GM23338 (cell line): ENCODE data around the gene BRD2. TPM values are rescaled to one million over a fixed set of nuclear protein-coding genes. Genes with fewer than 3 reads are reported as not detected.

ENCODE experiments used
- ATAC-seq: fragments of 200-7000 bp; cut with Tn5 transposase; 3 replicates; pipeline ENCODE4 v1.9.1; 2020
- DNase-seq: peaks from one replicate; pipeline ENCODE4 v3.0.0-alpha.2; 2015; ENCODE audit warnings: low spot score
- H2AFZ ChIP-seq: fragments of 200-600 bp; sonication (generic); 2 replicates; pipeline ENCODE4 v1.8.0; 2016; ENCODE audit warnings: antibody characterized with exemption, mild to moderate bottlenecking, moderate library complexity
- H3F3A ChIP-seq: fragments of 200-600 bp; sonication (generic); replicated peaks from 2 replicates; pipeline ENCODE4 v1.8.0; 2017; ENCODE audit warnings: antibody characterized with exemption, mixed run types, low read depth
- H3K27ac ChIP-seq: fragments of 200-600 bp; sonication (generic); 2 replicates; pipeline ENCODE4 v1.6.1; 2016; ENCODE audit warnings: low read depth
- H3K27me3 ChIP-seq: fragments of 200-600 bp; sonication (generic); 2 replicates; pipeline ENCODE4 v1.8.0; 2016; ENCODE audit warnings: mild to moderate bottlenecking, mixed run types, moderate library complexity; ENCODE audit not compliant: insufficient read depth
- H3K36me3 ChIP-seq: fragments of 200-600 bp; sonication (generic); 2 replicates; pipeline ENCODE4 v1.8.0; 2016; ENCODE audit warnings: mild to moderate bottlenecking; ENCODE audit not compliant: insufficient read depth
- H3K4me1 ChIP-seq: fragments of 200-600 bp; sonication (generic); 2 replicates; pipeline ENCODE4 v1.8.0; 2016; ENCODE audit warnings: mild to moderate bottlenecking, moderate library complexity; ENCODE audit not compliant: insufficient read depth
- H3K4me2 ChIP-seq: fragments of 200-600 bp; sonication (generic); 2 replicates; pipeline ENCODE4 v1.7.1; 2017; ENCODE audit warnings: mixed run types
- H3K4me3 ChIP-seq: fragments of 200-600 bp; sonication (generic); 2 replicates; pipeline ENCODE4 v1.6.1; 2016; ENCODE audit warnings: mixed run types
- H3K79me2 ChIP-seq: fragments of 200-600 bp; sonication (generic); replicated peaks from 2 replicates; pipeline ENCODE4 v1.8.0; 2017; ENCODE audit warnings: mild to moderate bottlenecking; ENCODE audit not compliant: insufficient read depth
- H3K9me2 ChIP-seq: fragments of 200-600 bp; sonication (generic); 2 replicates; pipeline ENCODE4 v1.8.0; 2017; ENCODE audit not compliant: insufficient read depth
- H4K20me1 ChIP-seq: fragments of 200-600 bp; sonication (generic); replicated peaks from 2 replicates; pipeline ENCODE4 v1.8.0; 2017; ENCODE audit warnings: mild to moderate bottlenecking; ENCODE audit not compliant: insufficient read depth
- H3K27ac Mint-ChIP-seq: 2 replicates; pipeline ENCODE4 v1.8.0; 2020; ENCODE audit warnings: inconsistent platforms, mild to moderate bottlenecking, moderate library complexity, mixed read lengths
- H3K27me3 Mint-ChIP-seq: 3 replicates; pipeline ENCODE4 v1.8.0; 2022; ENCODE audit warnings: low read depth, mild to moderate bottlenecking, moderate library complexity, mixed read lengths, inconsistent platforms; ENCODE audit not compliant: insufficient read depth, poor library complexity
- H3K36me3 Mint-ChIP-seq: 3 replicates; pipeline ENCODE4 v1.8.0; 2021; ENCODE audit warnings: low read depth, mild to moderate bottlenecking, inconsistent platforms, moderate library complexity, mixed read lengths
- H3K4me1 Mint-ChIP-seq: 3 replicates; pipeline ENCODE4 v1.8.0; 2020; ENCODE audit warnings: mild to moderate bottlenecking, inconsistent platforms, mixed read lengths
- H3K4me3 Mint-ChIP-seq: 3 replicates; pipeline ENCODE4 v1.8.0; 2021; ENCODE audit warnings: moderate library complexity, mild to moderate bottlenecking, inconsistent platforms, mixed read lengths
- H3K9me3 Mint-ChIP-seq: 3 replicates; pipeline ENCODE4 v1.8.0; 2020; ENCODE audit warnings: moderate library complexity, mild to moderate bottlenecking, inconsistent platforms, mixed read lengths
- EZH2 ChIP-seq: fragments of 200-600 bp; sonication (generic); IDR thresholded peaks from one replicate; pipeline ENCODE4 v1.8.0; 2017; ENCODE audit warnings: antibody characterized with exemption, mild to moderate bottlenecking, low read depth; ENCODE audit not compliant: unreplicated experiment
- EZH2phosphoT487 ChIP-seq: fragments of 200-600 bp; sonication (generic); IDR thresholded peaks from one replicate; pipeline ENCODE4 v1.8.1; 2018; ENCODE audit warnings: antibody characterized with exemption; ENCODE audit not compliant: unreplicated experiment
- JUNB ChIP-seq: IDR thresholded peaks from one replicate; pipeline ENCODE4 v1.6.1; 2016; ENCODE audit warnings: antibody characterized with exemption; ENCODE audit not compliant: unreplicated experiment
- NANOG ChIP-seq: IDR thresholded peaks from 2 replicates; pipeline ENCODE4 v1.6.1; 2016; ENCODE audit warnings: antibody characterized with exemption, borderline replicate concordance
- POLR2AphosphoS5 ChIP-seq: IDR thresholded peaks from 2 replicates; pipeline ENCODE4 v1.6.1; 2016; ENCODE audit warnings: antibody characterized with exemption, low read depth
- ZNF114 ChIP-seq: fragments of 250-450 bp; sonication (Bioruptor Pico); IDR thresholded peaks from 2 replicates; pipeline ENCODE4 v1.5.0; 2020; ENCODE audit warnings: mild to moderate bottlenecking, moderate library complexity
- ZNF331 ChIP-seq: fragments of 250-450 bp; sonication (Bioruptor Pico); IDR thresholded peaks from 2 replicates; pipeline ENCODE4 v1.5.0; 2020; ENCODE audit warnings: low read depth, mild to moderate bottlenecking, moderate library complexity
- polyA plus RNA-seq: library from polyadenylated mRNA; unstranded; fragments of >200 nt; fragmentation: Nextera tagmentation; extraction: Ambion mirVana; gene quantifications from 2 replicates; pipeline ENCODE4 v1.2.1, GENCODE V29; 2016
- total RNA-seq: library from RNA; depleted of rRNA; stranded (reverse); fragments of >200 nt; shearing (Covaris generic); gene quantifications from 2 replicates; pipeline ENCODE4 v1.2.3, GENCODE V29; 2014
- TF ChIP-seq, protein P1 (sequence below): fragments of 250-450 bp; sonication (Bioruptor Pico); IDR thresholded peaks from 2 replicates; pipeline ENCODE4 v1.5.0; 2020; ENCODE audit warnings: mild to moderate bottlenecking, moderate library complexity
- TF ChIP-seq, protein P2 (sequence below): IDR thresholded peaks from one replicate; pipeline ENCODE4 v1.6.1; 2018; ENCODE audit warnings: antibody characterized with exemption; ENCODE audit not compliant: unreplicated experiment

The BRD2 gene
- total and polyA plus RNA-seq, 2 experiments from 2014 or later, result 84.9 to 169 TPM

DNA sequence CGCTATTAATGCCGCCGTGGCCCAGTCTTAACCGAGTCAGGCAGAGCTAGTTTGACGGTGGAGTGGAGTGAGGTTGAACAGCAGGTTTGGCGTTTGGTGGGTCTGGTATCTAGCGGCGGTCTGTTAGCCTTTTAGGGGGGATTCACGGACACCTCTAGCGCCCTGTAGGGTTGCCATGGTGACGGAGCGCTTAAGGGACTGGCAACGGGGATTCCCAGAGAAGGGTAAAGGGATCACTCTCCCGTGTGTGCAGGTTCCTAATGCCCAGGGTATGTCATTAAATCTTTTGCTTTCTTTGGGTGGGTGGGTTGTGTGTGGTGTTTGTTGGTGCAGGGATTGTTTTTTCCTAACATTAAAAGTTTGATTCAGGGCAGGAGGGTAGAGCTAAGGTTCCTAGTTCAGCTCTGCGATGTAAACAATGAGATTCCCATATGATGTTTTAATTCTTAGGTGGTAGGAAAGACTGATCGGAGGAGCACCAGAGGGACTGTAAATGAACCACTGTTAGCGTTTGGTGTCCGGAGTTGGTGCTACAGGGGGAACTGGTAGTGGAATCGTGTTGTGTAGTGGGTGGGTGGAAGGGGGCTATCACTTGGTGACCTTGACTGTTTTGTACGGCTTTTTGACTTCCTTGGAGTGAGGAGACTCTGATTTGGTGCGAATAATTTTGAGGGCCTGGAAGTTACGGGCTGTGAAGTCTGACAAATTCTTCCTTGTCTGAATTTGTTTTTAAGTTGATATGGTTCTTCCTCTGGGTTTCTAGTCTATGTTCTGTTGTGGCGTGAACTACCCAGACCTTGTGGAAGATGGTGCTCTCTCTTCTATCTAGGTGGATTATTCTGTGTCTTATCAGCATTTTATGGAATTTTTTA is 5.0 kb downstream of the BRD2 start:
- Mint-ChIP-seq H3K9me3 (peaks cover 12% of the 10 kb centered on the region), H3K27me3 (peaks cover 60% of the 10 kb centered on the region), H3K4me1 (peaks cover 34% of the 10 kb centered on the region), H3K27ac (peak overlapping the region; percentile 100), H3K4me3 (peak overlapping the region; percentile 98), H3K36me3 (peaks cover 89% of the 10 kb centered on the region)
- Histone ChIP-seq H3K4me3 (peak overlapping the region; percentile 99), H2AFZ (no peak overlapping the region), H3K9me2 (no peaks in the 10 kb centered on the region), H3K4me1 (peaks cover 31% of the 10 kb centered on the region; the same call in 1 of the 2 replicates), H3K27ac (no peak overlapping the region), H3K27me3 (no peaks in the 10 kb centered on the region), H3F3A (peaks cover 62% of the 10 kb centered on the region), H4K20me1 (peaks cover 60% of the 10 kb centered on the region), H3K79me2 (peaks cover 82% of the 10 kb centered on the region), H3K36me3 (peaks cover 54% of the 10 kb centered on the region), H3K4me2 (peak overlapping the region; percentile 96)
- TF ChIP-seq EZH2phosphoT487 (no peak), POLR2AphosphoS5 (peak; percentile 4; the same call in 1 of the 2 replicates), ZNF331 (CRISPR knock-in tag) (no peak)
- DNase-seq (peak; percentile 68), ATAC-seq (no peak)

DNA sequence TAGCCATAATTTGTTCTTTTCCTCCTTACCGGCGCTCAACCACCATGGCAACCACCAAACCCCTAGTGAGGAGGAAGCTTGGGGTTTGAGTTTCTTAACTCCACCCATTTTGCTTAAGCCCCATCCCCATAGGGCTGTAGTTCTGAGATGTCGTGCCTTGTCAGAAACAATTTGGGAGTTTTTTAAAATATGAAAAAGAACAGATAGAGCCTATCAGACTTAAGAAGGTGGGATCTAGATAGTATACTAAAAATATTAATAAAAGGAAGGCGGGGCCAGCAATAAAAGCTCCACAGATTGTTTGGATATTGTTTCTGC is 5.6 kb downstream of the BRD2 start:
- H3K27ac ChIP-seq, result no peak overlapping the region
- peak overlapping the region; percentile 96 for H3K4me2 ChIP-seq
- Mint-ChIP-seq H3K27me3 (peaks cover 65% of the 10 kb centered on the region), H3K4me3 (peak overlapping the region; percentile 98), H3K4me1 (peaks cover 36% of the 10 kb centered on the region), H3K36me3 (peaks cover 95% of the 10 kb centered on the region), H3K27ac (peak overlapping the region; percentile 100), H3K9me3 (peaks cover 12% of the 10 kb centered on the region)
- H3F3A ChIP-seq, result peaks cover 68% of the 10 kb centered on the region
- TF ChIP-seq, protein P1, sequence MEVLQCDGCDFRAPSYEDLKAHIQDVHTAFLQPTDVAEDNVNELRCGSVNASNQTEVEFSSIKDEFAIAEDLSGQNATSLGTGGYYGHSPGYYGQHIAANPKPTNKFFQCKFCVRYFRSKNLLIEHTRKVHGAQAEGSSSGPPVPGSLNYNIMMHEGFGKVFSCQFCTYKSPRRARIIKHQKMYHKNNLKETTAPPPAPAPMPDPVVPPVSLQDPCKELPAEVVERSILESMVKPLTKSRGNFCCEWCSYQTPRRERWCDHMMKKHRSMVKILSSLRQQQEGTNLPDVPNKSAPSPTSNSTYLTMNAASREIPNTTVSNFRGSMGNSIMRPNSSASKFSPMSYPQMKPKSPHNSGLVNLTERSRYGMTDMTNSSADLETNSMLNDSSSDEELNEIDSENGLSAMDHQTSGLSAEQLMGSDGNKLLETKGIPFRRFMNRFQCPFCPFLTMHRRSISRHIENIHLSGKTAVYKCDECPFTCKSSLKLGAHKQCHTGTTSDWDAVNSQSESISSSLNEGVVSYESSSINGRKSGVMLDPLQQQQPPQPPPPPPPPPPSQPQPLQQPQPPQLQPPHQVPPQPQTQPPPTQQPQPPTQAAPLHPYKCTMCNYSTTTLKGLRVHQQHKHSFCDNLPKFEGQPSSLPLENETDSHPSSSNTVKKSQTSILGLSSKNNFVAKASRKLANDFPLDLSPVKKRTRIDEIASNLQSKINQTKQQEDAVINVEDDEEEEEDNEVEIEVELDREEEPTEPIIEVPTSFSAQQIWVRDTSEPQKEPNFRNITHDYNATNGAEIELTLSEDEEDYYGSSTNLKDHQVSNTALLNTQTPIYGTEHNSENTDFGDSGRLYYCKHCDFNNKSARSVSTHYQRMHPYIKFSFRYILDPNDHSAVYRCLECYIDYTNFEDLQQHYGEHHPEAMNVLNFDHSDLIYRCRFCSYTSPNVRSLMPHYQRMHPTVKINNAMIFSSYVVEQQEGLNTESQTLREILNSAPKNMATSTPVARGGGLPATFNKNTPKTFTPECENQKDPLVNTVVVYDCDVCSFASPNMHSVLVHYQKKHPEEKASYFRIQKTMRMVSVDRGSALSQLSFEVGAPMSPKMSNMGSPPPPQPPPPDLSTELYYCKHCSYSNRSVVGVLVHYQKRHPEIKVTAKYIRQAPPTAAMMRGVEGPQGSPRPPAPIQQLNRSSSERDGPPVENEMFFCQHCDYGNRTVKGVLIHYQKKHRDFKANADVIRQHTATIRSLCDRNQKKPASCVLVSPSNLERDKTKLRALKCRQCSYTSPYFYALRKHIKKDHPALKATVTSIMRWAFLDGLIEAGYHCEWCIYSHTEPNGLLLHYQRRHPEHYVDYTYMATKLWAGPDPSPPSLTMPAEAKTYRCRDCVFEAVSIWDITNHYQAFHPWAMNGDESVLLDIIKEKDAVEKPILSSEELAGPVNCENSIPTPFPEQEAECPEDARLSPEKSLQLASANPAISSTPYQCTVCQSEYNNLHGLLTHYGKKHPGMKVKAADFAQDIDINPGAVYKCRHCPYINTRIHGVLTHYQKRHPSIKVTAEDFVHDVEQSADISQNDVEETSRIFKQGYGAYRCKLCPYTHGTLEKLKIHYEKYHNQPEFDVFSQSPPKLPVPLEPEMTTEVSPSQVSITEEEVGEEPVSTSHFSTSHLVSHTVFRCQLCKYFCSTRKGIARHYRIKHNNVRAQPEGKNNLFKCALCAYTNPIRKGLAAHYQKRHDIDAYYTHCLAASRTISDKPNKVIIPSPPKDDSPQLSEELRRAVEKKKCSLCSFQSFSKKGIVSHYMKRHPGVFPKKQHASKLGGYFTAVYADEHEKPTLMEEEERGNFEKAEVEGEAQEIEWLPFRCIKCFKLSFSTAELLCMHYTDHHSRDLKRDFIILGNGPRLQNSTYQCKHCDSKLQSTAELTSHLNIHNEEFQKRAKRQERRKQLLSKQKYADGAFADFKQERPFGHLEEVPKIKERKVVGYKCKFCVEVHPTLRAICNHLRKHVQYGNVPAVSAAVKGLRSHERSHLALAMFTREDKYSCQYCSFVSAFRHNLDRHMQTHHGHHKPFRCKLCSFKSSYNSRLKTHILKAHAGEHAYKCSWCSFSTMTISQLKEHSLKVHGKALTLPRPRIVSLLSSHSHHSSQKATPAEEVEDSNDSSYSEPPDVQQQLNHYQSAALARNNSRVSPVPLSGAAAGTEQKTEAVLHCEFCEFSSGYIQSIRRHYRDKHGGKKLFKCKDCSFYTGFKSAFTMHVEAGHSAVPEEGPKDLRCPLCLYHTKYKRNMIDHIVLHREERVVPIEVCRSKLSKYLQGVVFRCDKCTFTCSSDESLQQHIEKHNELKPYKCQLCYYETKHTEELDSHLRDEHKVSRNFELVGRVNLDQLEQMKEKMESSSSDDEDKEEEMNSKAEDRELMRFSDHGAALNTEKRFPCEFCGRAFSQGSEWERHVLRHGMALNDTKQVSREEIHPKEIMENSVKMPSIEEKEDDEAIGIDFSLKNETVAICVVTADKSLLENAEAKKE (CRISPR knock-in tag), result no peak
- TF ChIP-seq, protein P2, sequence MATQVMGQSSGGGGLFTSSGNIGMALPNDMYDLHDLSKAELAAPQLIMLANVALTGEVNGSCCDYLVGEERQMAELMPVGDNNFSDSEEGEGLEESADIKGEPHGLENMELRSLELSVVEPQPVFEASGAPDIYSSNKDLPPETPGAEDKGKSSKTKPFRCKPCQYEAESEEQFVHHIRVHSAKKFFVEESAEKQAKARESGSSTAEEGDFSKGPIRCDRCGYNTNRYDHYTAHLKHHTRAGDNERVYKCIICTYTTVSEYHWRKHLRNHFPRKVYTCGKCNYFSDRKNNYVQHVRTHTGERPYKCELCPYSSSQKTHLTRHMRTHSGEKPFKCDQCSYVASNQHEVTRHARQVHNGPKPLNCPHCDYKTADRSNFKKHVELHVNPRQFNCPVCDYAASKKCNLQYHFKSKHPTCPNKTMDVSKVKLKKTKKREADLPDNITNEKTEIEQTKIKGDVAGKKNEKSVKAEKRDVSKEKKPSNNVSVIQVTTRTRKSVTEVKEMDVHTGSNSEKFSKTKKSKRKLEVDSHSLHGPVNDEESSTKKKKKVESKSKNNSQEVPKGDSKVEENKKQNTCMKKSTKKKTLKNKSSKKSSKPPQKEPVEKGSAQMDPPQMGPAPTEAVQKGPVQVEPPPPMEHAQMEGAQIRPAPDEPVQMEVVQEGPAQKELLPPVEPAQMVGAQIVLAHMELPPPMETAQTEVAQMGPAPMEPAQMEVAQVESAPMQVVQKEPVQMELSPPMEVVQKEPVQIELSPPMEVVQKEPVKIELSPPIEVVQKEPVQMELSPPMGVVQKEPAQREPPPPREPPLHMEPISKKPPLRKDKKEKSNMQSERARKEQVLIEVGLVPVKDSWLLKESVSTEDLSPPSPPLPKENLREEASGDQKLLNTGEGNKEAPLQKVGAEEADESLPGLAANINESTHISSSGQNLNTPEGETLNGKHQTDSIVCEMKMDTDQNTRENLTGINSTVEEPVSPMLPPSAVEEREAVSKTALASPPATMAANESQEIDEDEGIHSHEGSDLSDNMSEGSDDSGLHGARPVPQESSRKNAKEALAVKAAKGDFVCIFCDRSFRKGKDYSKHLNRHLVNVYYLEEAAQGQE, result no peak
- TF ChIP-seq POLR2AphosphoS5 (no peak), JUNB (no peak), NANOG (no peak), ZNF114 (CRISPR knock-in tag) (no peak), EZH2 (no peak), ZNF331 (CRISPR knock-in tag) (no peak)
- ATAC-seq, result no peak
- DNase-seq, result peak; percentile 44
- peaks cover 66% of the 10 kb centered on the region for H4K20me1 ChIP-seq
- peaks cover 60% of the 10 kb centered on the region for H3K36me3 ChIP-seq
- peaks cover 31% of the 10 kb centered on the region; the same call in 1 of the 2 replicates for H3K4me1 ChIP-seq
- peak overlapping the region; percentile 99 for H3K4me3 ChIP-seq
- H3K27me3 ChIP-seq, result no peaks in the 10 kb centered on the region
- H3K9me2 ChIP-seq, result no peaks in the 10 kb centered on the region
- peaks cover 88% of the 10 kb centered on the region for H3K79me2 ChIP-seq
- no peak overlapping the region for H2AFZ ChIP-seq
